AG10803 (cell line): ENCODE data around the gene AIG1.

Experiments used
- DNase-seq: peaks from one replicate; pipeline ENCODE4 v3.0.0; 2010; ENCODE audit warnings: low read depth
- H3K4me3 ChIP-seq: 2 replicates; pipeline ENCODE4 v1.5.1; 2011; ENCODE audit warnings: mild to moderate bottlenecking, low read length, control low read depth
- CTCF ChIP-seq: conservative IDR thresholded peaks from 2 replicates; pipeline ENCODE4 v1.5.1; 2011; ENCODE audit warnings: mild to moderate bottlenecking, low read length, control low read depth, inconsistent platforms

Gene AIG1

GRCh38 chr6:143023695-143024094, 37.0 kb upstream of the AIG1 start:
- DNase-seq = no peak
- TF ChIP-seq CTCF = no peak
- no peak overlapping the region for H3K4me3 ChIP-seq

GRCh38 chr6:143024977-143025376, 35.7 kb upstream of the AIG1 start:
- no peak overlapping the region for H3K4me3 ChIP-seq
- TF ChIP-seq CTCF = no peak

GRCh38 chr6:143026696-143027449, 33.8 kb upstream of the AIG1 start:
- DNase-seq = peak; percentile 1
- TF ChIP-seq CTCF = peak; percentile 50
- no peak overlapping the region for H3K4me3 ChIP-seq

More at GRCh38 chr6:143024977-143025376, 35.7 kb upstream of the AIG1 start:
- no peak for DNase-seq

- no peak overlapping the region for H3K4me3 ChIP-seq
- DNase-seq = no peak
- TF ChIP-seq CTCF = no peak
Measured at GRCh38 chr6:143034689-143035334, 25.9 kb upstream of the AIG1 start.

- TF ChIP-seq CTCF = no peak
- H3K4me3 ChIP-seq = no peak overlapping the region
- DNase-seq = no peak
Measured at GRCh38 chr6:143037470-143037869, 23.2 kb upstream of the AIG1 start.

GRCh38 chr6:143038833-143039232, 21.9 kb upstream of the AIG1 start:
- no peak overlapping the region for H3K4me3 ChIP-seq
- peak; percentile 11; the same call in 1 of the 2 replicates for TF ChIP-seq CTCF
- DNase-seq = no peak

- no peak for DNase-seq
- TF ChIP-seq CTCF = no peak
- no peak overlapping the region for H3K4me3 ChIP-seq
Measured at GRCh38 chr6:143039548-143039947, 21.1 kb upstream of the AIG1 start.
